GM19351 (cell line): Measurements from ENCODE around the gene PLEKHJ1.
"Not testable (repeated sequence)": the region's sequence is repeated elsewhere in the genome, so short reads cannot be mapped to it uniquely, and the experiment has no call there.

Experiments
- ATAC-seq: cut with Tn5 transposase; IDR thresholded peaks from one replicate; pipeline ENCODE4 v1.9.1; 2021; ENCODE audit warnings: mild to moderate bottlenecking, moderate library complexity; ENCODE audit not compliant: unreplicated experiment

The PLEKHJ1 gene

DNA sequence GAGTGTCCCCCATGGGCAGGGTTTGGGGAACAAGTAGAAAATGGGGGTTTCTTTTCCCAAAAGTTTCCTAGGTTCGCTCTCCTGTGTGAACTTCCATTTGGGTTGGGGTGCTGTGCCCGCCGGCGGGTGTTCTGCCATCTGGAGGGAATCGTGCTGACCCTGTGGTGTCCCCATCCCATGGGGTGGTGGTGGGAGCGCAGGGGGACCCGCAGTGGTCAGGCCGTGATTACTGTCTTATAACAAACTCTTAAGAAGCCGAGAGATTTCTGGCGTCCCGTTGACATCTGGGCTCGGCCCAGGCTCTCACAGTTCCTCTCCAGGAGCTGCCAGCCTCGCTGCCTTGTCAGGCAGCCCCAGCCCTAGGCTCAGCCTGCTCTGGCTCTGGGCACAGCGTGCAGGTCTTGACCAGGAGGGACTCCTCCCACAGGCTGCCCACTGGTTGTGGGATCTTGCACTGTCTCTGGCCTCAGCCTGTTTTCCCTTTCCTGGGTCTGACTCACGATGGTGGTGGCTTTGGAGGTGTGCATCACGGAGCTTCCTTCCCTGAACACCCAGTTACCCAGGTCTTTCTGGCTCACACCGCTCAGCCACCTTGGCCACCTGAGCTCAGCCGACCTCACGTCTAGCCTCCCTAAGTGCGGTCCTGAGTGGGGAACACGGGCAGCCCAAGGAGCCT is 34.5 kb downstream of the PLEKHJ1 start:
- ATAC-seq: no peak

DNA sequence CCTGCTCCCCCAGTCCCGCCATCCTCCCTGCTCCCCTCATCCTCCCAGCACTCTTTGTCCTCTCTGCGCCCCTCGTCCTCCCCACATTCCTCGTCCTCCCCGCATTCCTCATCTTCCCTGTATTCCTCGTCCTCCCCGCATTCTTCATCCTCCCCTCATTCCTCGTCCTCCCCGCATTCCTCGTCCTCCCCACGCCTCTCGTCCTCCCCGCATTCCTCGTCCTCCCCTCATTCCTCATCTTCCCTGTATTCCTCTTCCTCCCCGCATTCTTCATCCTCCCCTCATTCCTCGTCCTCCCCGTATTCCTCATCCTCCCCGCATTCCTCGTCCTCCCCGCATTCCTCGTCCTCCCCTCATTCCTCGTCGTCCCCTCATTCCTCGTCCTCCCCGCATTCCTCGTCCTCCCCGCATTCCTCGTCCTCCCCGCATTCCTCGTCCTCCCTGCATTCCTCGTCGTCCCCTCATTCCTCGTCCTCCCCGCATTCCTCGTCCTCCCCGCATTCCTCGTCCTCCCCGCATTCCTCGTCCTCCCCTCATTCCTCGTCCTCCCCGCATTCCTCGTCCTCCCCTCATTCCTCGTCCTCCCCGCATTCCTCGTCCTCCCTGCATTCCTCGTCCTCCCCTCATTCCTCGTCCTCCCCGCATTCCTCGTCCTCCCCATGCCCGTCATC is 35.4 kb downstream of the PLEKHJ1 start:
- ATAC-seq: not testable (repeated sequence)

DNA sequence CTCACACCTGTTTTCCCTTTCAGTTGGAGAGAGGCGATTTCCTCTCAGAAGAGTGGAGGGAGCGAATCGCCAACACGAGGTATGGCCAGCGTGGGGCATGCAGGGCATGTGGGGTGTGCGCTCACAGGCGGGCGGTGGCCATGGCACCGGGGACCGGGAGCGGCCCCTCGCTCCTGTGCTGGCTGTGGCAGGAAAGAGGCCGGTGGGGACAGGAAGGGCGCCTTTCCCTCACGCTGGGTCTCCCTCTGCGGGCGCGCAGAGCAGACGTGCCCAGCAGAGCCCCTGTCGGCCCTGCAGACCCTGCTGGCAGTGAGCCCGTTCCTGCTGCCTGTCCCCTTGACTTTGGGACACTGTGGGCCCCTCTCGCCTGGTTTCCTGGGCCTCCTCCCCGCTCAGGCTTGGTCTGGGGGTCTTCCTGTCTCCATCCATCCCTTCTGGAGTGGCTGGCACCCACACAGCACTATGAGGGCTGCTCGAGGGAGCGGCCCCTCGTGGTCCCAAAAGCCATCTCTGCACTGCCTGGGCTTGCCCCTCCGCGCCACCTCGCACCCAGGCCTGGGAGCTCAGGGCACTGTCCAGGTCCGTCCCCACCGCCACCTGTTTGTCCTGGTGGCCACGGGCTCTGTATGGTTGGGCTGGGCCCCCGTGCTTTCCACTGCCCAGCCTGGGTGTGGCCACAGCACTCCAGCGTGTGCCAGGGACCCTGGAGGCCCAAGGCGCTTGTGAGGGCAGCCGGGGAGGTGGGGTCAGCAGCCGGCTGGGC is 36.1 kb downstream of the PLEKHJ1 start:
- no peak for ATAC-seq

DNA sequence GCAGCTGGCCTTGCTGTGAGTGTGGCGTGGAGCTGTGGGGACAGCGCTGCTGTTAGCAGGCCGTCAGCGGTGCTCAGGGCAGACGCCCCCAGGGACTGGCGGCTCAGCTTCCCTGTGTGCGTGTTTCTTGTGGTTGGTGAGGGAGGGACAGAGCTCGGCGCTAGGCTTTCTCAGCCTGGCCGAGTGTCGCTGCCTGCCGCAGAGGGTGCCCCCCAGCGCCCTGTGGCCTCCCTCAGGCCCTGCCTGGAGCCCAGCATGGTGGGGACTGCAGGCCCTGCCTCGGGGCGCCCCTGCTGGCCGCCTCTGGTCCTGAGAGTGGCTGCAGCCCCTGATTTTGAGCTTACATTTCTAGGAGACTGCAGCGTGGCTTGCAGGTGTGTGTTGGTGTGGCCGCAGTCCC is 36.9 kb downstream of the PLEKHJ1 start:
- no peak for ATAC-seq

DNA sequence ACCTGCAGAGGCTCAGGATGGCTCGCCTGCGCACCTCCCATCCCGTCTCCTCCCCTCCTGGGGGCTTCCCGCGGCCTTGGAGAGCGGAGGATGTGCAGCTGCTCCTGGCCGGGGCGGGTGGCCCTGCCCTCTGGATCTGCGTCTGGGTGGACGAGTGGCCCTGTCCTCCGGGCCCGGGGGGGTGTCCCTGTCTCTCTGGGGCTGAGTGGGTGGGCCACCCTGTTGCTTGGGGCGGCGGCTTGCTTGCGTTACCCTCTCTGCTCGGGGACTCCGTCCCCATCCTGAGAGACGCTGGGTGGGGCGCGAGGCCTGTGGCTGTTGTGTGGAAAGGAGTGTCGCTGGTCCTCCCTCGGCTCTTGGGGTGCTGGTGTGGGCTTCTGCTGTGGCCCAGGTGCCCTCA is 37.8 kb downstream of the PLEKHJ1 start:
- no peak for ATAC-seq

DNA sequence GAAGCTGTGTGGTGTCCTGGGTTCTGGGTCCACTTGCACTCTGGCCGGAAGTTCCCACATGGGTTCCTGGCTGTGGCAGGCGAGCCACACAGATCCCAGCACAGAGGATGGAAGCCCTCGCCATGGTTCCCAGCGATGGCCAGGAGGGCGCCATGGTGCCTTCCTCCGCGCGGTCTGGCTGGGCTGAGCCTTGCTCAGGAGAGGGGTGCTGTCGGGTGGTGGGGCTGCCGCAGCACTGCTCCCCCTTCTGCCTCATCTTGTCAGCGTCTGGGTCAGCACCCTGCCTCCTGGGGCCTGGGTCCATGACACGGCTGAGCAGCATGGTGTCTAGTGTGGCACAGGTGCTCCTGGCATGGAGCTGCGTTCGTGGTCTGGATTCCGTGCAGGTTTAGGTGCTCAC is 38.9 kb downstream of the PLEKHJ1 start:
- no peak for ATAC-seq

DNA sequence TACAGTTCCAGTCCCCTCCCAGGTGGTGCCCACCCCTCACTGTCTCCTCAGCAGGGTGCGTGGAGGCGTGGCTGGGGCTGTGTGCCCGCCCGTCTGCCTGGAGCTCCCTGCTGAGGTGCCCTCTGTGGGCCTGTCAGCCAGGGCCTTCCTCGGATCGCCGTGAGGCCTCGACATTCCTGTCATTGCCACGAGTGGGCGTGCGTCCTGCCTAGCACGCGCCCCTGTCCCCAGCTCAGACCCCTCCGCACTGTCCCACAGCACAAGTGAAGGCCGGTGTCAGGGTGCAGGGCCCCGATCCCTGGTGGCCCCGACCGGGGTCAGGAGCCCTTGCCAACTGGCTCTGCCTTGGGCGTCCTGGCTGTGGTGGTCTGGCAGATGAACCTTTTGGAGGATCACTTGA is 40.2 kb downstream of the PLEKHJ1 start:
- no peak for ATAC-seq

DNA sequence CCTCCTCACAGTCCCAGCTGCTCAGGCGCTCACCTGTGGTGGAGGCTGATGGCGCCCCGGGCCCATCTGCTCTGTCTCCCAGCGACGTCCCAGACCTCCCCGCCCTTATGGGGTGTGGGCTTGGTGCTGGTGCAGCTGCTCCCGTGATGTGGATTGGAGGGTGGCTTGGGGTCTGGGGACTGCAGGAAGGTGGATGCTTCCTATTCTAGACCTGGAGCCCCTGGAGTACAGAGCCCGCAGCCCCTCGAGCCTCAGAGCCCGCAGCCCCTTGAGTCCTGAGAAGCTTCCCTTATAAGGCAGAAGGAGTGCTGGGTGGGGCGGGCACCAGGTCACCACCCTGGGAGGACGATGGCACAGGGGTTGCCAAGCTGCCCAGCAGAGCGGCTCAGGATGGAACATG is 40.8 kb downstream of the PLEKHJ1 start:
- ATAC-seq: no peak

DNA sequence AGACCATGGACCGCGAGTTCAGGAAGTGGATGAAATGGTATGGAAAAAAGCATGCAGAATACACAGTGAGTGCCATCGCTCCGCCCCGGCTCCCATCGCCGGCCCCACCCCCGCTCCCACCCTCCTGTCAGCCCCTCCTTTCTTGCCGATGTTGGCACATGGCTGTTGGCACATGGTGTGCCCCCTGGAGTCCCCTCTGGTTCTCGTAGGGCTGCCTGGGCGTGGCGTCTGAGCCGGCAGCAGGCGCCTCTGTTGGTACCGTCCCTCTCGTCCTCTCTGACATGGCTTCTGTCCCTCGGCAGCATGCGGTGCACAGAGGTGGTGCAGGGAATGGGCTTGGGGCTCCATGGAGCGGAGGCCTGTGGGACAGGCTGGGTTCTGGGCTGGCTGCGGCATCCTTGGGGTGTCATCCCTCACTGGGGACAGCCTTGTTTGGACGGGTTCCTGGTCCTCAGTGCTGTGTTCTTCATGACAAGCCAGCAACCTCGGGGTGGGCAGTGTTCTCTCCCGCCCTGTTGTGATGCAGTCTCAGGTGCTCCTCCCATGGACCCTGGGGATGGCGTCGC is 41.5 kb downstream of the PLEKHJ1 start:
- ATAC-seq: no peak

DNA sequence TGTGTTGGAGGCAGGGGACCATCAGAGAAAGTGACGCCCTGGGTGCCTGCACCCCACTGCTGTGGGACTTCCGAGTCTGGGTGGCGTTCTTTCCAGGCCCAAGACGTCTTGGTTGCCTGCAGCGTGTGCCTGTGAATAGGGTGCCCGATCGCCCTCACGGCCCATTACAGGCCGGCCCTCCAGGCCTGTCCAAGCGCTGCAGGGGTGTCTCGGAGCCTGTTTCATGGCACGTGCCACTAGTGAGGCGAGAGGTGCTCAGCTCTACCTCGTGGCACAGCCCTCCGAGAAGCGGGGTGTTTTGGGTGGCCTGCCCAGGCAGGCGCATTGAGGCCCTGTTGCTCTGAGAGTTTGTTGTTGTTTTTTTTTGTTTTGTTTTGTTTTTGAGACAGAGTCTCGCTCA is 42.3 kb downstream of the PLEKHJ1 start:
- ATAC-seq: no peak

DNA sequence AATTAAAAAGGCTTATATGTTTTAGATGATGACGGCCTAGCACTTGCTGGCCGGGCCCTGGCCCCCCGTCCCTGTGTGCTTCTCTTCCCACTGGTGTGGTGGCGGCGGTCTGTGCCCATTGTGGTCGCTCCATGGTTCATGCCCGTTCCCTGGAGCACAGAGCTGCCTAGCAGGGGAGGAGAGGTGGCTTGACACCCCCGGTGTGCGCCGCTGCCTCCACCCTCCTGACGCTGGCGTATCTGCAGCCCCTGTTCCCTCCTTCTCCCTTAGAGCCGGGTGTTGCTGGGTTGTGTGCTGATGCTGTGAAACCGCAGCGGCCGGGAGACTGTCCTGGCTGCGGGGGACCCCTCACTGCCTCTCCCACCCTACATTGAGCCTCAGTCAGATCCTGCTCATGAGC is 43.3 kb downstream of the PLEKHJ1 start:
- ATAC-seq: no peak

DNA sequence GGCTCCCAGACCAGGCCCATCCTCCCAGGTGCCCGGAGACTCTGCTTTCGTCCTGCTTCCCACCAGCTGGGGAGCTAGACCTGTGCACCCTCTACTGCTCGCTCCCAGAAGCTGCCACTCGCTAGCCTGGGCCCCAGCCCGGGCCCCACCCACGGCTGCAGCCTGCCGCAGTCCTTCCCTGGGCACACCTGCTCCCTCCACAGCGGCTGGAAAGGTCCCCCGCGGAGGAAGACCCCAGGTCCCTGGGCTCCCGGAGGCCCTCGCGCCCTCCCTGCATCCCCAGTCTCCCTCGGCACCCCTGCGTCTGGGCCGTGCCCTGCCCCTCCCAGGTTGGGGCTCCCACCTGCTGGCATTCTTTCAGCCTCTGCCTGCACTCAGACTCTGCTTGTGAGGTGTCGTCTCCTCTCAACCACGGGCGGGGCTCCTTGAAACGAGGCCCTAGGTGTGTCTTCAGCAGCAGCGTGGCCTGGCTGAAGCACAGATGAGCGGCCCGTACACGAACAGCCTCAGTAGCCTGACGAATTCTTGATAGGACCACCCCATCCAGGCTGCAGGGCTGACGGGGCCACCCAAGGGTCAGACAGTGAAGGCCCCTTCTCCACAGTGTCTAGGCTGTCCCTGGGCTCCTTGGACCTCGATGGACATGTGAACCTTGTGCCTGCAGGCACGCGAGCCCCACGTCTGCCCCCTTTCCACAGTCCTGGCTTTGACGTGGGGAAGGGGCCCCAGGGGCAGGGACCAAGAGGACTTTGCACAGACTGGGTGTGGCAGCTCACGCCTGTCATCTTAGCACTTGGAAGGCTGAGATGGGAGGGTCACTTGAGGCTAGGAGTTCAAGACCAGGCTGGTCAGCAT is 44.4 kb downstream of the PLEKHJ1 start:
- ATAC-seq: no peak

DNA sequence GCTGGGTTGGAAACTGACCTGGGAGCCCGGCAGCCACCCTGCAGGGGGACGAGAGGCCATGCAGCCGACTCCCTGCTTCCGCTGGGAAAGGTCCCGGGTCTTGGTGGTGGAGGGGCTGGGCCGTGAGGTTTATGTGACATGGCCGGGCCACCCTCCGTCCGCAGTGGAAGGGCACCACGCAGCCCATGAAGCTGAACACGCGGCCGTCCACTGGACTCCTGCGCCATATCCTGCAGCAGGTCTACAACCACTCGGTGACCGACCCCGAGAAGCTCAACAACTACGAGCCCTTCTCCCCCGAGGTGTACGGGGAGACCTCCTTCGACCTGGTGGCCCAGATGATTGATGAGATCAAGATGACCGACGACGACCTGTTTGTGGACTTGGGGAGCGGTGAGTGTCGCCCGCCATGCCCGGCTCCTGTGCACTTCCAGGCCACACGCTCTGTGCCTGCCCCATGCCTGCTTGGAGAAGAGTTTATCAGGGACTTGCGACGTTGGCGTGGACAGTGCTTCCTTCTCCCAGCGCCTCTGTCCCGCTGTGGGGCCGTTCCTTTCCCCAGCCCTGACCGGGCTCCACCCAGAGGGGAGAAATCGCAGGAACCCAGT is 45.2 kb downstream of the PLEKHJ1 start:
- ATAC-seq: no peak

DNA sequence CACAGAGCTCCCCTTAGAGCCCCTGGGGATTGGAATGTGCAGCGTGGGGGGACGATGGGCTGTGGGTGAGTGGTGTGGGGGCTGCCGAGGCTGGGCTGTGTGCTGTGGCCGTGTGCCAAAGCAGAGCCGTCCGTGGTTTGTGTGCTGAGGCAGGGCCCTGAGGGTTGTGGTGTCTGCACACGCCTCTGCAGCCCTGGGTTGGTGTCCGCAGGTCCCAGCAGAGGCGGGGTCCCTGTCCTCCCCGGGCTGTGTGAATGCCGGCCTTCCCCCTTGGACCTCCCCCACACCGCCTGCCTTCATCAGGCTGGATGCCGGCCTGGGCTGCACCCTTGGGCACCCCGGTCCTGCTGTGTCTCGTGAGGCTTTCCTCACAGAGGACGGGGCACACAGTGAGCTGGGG is 46.2 kb downstream of the PLEKHJ1 start:
- no peak for ATAC-seq

DNA sequence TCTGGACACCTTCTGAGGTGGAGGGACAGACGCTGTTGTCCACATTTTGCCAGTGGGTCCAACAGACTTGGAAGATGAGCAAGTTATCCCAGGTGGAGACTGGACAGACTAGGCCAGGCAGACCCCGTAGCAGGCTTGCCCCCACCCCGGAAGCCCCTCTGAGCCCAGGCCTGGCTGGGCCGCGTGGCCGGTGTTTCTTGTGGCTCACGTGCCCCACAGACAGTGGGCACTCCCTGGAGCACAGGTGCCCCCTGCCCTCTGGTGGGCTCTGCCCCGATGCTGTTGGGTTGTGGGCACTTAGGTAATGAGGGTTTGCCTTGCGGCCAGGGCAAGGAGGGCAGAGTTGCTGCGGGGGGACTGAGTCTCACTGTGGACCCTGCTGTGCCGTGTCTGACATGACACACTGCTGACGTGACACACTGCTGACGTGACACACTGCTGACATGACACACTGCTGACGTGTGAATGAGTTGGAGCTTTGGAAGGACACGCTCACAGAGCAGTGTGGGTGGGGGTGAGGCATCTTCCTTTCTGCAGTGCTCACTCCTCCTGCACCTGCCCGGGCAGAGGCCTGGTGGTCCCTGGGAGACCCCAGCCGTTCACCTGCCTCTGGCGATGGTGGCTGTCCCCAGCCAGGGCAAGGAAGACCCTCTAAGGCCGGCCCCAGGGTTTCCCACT is 47.3 kb downstream of the PLEKHJ1 start:
- no peak for ATAC-seq

DNA sequence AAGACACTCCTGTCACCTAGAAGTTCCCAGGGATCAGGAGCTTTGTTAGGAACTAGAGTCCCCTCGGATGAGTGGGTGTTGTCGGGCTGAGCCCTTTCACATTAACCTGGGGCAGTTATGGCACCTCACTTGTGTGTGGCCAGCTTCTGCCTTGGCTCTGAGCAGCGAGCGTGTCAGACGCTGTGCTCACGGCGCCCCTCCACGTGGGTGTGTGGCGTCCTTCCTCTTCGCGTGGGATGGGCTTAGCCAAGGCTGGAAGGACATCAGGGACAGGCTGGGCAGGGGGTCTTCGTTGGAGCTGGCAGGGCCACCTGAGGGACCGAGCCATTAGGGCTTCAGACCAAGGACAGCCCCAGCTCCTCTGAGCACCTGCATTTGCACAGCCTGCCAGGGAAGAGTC is 49.0 kb downstream of the PLEKHJ1 start:
- ATAC-seq: no peak

DNA sequence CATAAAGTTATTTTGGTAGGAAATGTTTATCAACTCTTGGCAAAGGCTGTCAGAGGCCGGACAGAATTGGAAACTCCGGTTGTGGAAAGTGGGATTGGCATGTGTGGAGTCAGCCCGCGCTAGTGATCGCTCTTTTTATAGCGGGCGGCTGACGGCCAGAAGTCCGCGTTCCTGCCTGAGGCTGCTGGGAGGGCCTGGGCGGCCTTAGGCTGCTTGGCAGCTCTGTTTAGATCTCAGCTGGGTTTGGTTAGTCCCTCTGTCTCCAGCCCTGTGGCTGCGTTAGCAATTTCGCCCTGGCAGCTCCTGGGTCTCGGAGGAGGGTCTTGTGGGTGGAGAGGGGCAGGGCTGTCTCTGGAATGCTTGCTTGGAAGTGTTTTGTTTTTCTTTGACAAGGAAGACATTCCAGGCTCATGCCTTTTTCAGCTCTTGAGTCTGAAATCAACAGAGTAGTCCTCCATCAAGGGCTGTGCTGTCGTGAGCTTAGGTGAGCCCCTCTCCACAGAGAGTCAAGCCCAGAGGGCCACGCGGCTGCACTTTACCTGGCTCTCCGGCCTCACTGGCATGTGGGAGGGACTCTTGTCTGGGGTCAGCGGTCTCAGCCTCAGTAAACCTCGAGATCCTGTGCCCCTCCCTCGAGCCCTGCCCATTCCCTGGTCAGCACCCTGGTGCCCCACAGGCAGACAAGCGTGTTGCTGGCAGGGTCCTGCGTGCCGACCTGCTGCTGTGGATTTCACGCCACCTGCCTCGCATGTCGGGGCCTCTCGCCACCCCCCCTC is 49.9 kb downstream of the PLEKHJ1 start:
- ATAC-seq: no peak

DNA sequence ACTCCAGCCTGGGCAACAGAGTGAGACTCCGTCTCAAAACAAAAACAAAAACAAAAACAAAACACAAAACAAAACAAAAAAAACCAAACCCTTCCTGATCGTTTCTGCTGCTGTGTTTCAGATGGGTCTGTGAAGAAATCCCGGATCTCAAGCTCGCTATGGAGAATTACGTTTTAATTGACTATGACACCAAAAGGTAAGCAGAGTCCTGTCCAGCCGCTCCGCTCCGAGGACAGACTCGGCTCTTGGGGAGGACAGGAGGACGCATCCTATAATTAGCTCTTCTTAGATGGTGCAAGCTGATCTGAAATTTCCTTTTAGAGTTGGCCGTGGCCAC is 50.4 kb downstream of the PLEKHJ1 start:
- ATAC-seq: no peak

DNA sequence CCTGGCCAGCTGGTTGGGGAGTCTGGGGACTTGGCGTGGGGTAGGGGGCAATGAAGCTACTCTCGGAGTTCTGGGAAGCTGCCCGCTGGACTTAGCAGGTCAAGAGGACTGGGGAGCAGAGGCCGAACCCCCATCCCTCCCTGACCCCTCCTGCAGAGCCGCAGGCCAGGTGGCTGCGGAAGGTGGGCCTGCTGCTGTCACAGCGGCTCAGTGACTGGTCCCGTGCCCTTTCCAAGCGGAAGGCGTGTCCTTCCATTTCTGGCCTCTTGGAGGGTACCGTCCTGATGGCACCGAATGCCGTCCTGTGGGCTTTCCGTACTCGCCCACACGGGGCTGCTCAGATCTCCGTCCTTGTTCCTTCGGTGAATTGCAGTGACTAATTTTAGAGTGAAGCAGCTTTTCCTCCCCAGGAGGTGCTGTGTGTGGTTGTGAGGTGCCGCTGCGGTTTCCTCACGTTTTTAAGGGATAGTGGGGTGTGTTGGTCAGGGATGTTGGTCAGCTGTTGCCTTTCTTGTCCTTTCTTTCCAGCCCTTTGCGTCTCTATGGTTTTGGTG is 51.6 kb downstream of the PLEKHJ1 start:
- ATAC-seq: no peak
